ENCODE results near the gene GRAMD1B. TPM values are rescaled to one million over a fixed set of nuclear protein-coding genes. Genes with fewer than 3 reads are reported as not detected.

GRAMD1B gene
- 8.6 and 10.2 TPM in 2 replicates for polyA plus RNA-seq (2013)

GRCh38 chr11:123429913-123430720 lies at the start of gene GRAMD1B:
GRAMD1B (plus strand) TSS chr11:123430269; CDS start chr11:123430793, 524 bp downstream.
- no CpG with 5 or more reads among the region's 57 CpGs for WGBS (ENCODE audit: extremely low coverage, insufficient coverage, insufficient read length)
- Histone ChIP-seq H3K79me2 (ENCODE audit: control insufficient read depth, insufficient read depth, low read length, poor library complexity) (no peaks in the 10 kb centered on the region), H4K12ac (ENCODE audit: low read depth, low read length) (no peak within 1 kb of the TSS), H3K18ac (ENCODE audit: low read length) (no peak within 1 kb of the TSS), H3K4me1 (ENCODE audit: control insufficient read depth in 1 of 2, insufficient read depth in 2 of 2, low read length in 2 of 2) (peaks cover 7 to 9% of the 10 kb centered on the region in 2 experiments), H3K9ac (ENCODE audit: low read length) (no peak within 1 kb of the TSS), H3K4me3 (ENCODE audit: low read depth, low read length) (peak within 1 kb of the TSS; percentile 72), H3K79me1 (ENCODE audit: low read length) (peaks cover 2% of the 10 kb centered on the region), H3K36me3 (ENCODE audit: control insufficient read depth in 1 of 2, insufficient read depth in 2 of 2, low read length in 2 of 2) (no peaks in the 10 kb centered on the region), H3K4ac (ENCODE audit: low read depth, low read length) (no peak within 1 kb of the TSS), H2BK120ac (ENCODE audit: insufficient read depth, low read length, poor library complexity) (no peak within 1 kb of the TSS), H3K4me2 (ENCODE audit: low read length) (peak within 1 kb of the TSS; percentile 81), H3K27ac (ENCODE audit: low read depth, low read length) (no peak within 1 kb of the TSS), H3K27me3 (ENCODE audit: insufficient read depth, low read length) (no peaks in the 10 kb centered on the region), H3K14ac (ENCODE audit: low read length) (peak within 1 kb of the TSS; percentile 14), H4K8ac (ENCODE audit: low read depth, low read length) (peak within 1 kb of the TSS; percentile 39), H2AK5ac (ENCODE audit: low read length) (no peak within 1 kb of the TSS), H3K9me3 (ENCODE audit: insufficient read depth, low read depth, low read length) (no peaks in the 10 kb centered on the region), H3K23ac (ENCODE audit: low read length) (no peak within 1 kb of the TSS), H4K91ac (ENCODE audit: low read depth, low read length) (no peak within 1 kb of the TSS), H2BK5ac (ENCODE audit: low read depth, low read length, poor library complexity) (no peak within 1 kb of the TSS), H2AFZ (ENCODE audit: insufficient read depth, low read length, poor library complexity) (peak within 1 kb of the TSS; percentile 21), H2BK12ac (ENCODE audit: low read length) (no peak within 1 kb of the TSS)
- DNase-seq: peak; percentile 16 to 47

- H3K4me1 ChIP-seq (ENCODE audit: control insufficient read depth in 1 of 2, insufficient read depth in 2 of 2, low read length in 2 of 2): peaks cover 8 to 10% of the 10 kb centered on the region in 2 experiments
- H3K9me3 ChIP-seq (ENCODE audit: insufficient read depth, low read depth, low read length): no peaks in the 10 kb centered on the region
- H3K4me3 ChIP-seq (ENCODE audit: low read depth, low read length): no peak overlapping the region
- H2BK12ac ChIP-seq (ENCODE audit: low read length): no peak overlapping the region
- no peak overlapping the region for H2BK120ac ChIP-seq (ENCODE audit: insufficient read depth, low read length, poor library complexity)
- no peak overlapping the region for H4K8ac ChIP-seq (ENCODE audit: low read depth, low read length)
- H3K27ac ChIP-seq (ENCODE audit: low read depth, low read length): no peak overlapping the region
- DNase-seq: no peak
- H3K9ac ChIP-seq (ENCODE audit: low read length): no peak overlapping the region
- no peak overlapping the region for H2BK5ac ChIP-seq (ENCODE audit: low read depth, low read length, poor library complexity)
- H4K12ac ChIP-seq (ENCODE audit: low read depth, low read length): no peak overlapping the region
- H3K23ac ChIP-seq (ENCODE audit: low read length): no peak overlapping the region
- no peak overlapping the region for H3K4ac ChIP-seq (ENCODE audit: low read depth, low read length)
- H2AK5ac ChIP-seq (ENCODE audit: low read length): no peak overlapping the region
- no peak overlapping the region for H3K4me2 ChIP-seq (ENCODE audit: low read length)
- no peak overlapping the region for H3K18ac ChIP-seq (ENCODE audit: low read length)
- H3K79me1 ChIP-seq (ENCODE audit: low read length): peaks cover 4% of the 10 kb centered on the region
- H3K14ac ChIP-seq (ENCODE audit: low read length): no peak overlapping the region
- WGBS (ENCODE audit: extremely low coverage, insufficient coverage, insufficient read length): no CpG with 5 or more reads among the region's 5 CpGs
- H3K36me3 ChIP-seq (ENCODE audit: control insufficient read depth in 1 of 2, insufficient read depth in 2 of 2, low read length in 2 of 2): no peaks in the 10 kb centered on the region
- H4K91ac ChIP-seq (ENCODE audit: low read depth, low read length): no peak overlapping the region
- H2AFZ ChIP-seq (ENCODE audit: insufficient read depth, low read length, poor library complexity): no peak overlapping the region
- no peaks in the 10 kb centered on the region for H3K79me2 ChIP-seq (ENCODE audit: control insufficient read depth, insufficient read depth, low read length, poor library complexity)
- no peaks in the 10 kb centered on the region for H3K27me3 ChIP-seq (ENCODE audit: insufficient read depth, low read length)
These were observed 48.9 kb upstream of the GRAMD1B start for GRCh38 chr11:123381149-123381548.

GRCh38 chr11:123381817-123382554 lies 48.1 kb upstream of the GRAMD1B start:
- Histone ChIP-seq H3K4me2 (ENCODE audit: low read length) (no peak overlapping the region), H2BK120ac (ENCODE audit: insufficient read depth, low read length, poor library complexity) (no peak overlapping the region), H3K9ac (ENCODE audit: low read length) (no peak overlapping the region), H3K36me3 (ENCODE audit: control insufficient read depth in 1 of 2, insufficient read depth in 2 of 2, low read length in 2 of 2) (no peaks in the 10 kb centered on the region), H3K79me2 (ENCODE audit: control insufficient read depth, insufficient read depth, low read length, poor library complexity) (no peaks in the 10 kb centered on the region), H3K23ac (ENCODE audit: low read length) (no peak overlapping the region), H3K14ac (ENCODE audit: low read length) (no peak overlapping the region), H4K91ac (ENCODE audit: low read depth, low read length) (no peak overlapping the region), H2AFZ (ENCODE audit: insufficient read depth, low read length, poor library complexity) (no peak overlapping the region), H3K27me3 (ENCODE audit: insufficient read depth, low read length) (no peaks in the 10 kb centered on the region), H2BK12ac (ENCODE audit: low read length) (no peak overlapping the region), H3K27ac (ENCODE audit: low read depth, low read length) (no peak overlapping the region), H4K8ac (ENCODE audit: low read depth, low read length) (no peak overlapping the region), H3K4me3 (ENCODE audit: low read depth, low read length) (no peak overlapping the region), H3K4me1 (ENCODE audit: control insufficient read depth in 1 of 2, insufficient read depth in 2 of 2, low read length in 2 of 2) (peaks cover 11 to 14% of the 10 kb centered on the region in 2 experiments), H3K79me1 (ENCODE audit: low read length) (peaks cover 4% of the 10 kb centered on the region), H3K18ac (ENCODE audit: low read length) (no peak overlapping the region), H3K9me3 (ENCODE audit: insufficient read depth, low read depth, low read length) (no peaks in the 10 kb centered on the region), H2AK5ac (ENCODE audit: low read length) (no peak overlapping the region), H3K4ac (ENCODE audit: low read depth, low read length) (no peak overlapping the region), H2BK5ac (ENCODE audit: low read depth, low read length, poor library complexity) (no peak overlapping the region), H4K12ac (ENCODE audit: low read depth, low read length) (no peak overlapping the region)
- WGBS (ENCODE audit: extremely low coverage, insufficient coverage, insufficient read length): no CpG with 5 or more reads among the region's 4 CpGs
- no peak for DNase-seq

GRCh38 chr11:123382555-123383074 lies 47.5 kb upstream of the GRAMD1B start:
- H3K79me2 ChIP-seq (ENCODE audit: control insufficient read depth, insufficient read depth, low read length, poor library complexity): no peaks in the 10 kb centered on the region
- no peak overlapping the region for H2BK5ac ChIP-seq (ENCODE audit: low read depth, low read length, poor library complexity)
- no peak overlapping the region for H4K91ac ChIP-seq (ENCODE audit: low read depth, low read length)
- H3K27me3 ChIP-seq (ENCODE audit: insufficient read depth, low read length): no peaks in the 10 kb centered on the region
- no peak overlapping the region for H2BK120ac ChIP-seq (ENCODE audit: insufficient read depth, low read length, poor library complexity)
- H2BK12ac ChIP-seq (ENCODE audit: low read length): no peak overlapping the region
- no peak for DNase-seq
- no peak overlapping the region for H3K4me2 ChIP-seq (ENCODE audit: low read length)
- no peak overlapping the region for H3K18ac ChIP-seq (ENCODE audit: low read length)
- H3K4me3 ChIP-seq (ENCODE audit: low read depth, low read length): no peak overlapping the region
- H3K36me3 ChIP-seq (ENCODE audit: control insufficient read depth in 1 of 2, insufficient read depth in 2 of 2, low read length in 2 of 2): no peaks in the 10 kb centered on the region
- peaks cover 11 to 13% of the 10 kb centered on the region in 2 experiments for H3K4me1 ChIP-seq (ENCODE audit: control insufficient read depth in 1 of 2, insufficient read depth in 2 of 2, low read length in 2 of 2)
- 100% methylated on average over 1 of the region's 3 CpGs for WGBS (ENCODE audit: extremely low coverage, insufficient coverage, insufficient read length)
- no peak overlapping the region for H4K12ac ChIP-seq (ENCODE audit: low read depth, low read length)
- no peak overlapping the region for H3K9ac ChIP-seq (ENCODE audit: low read length)
- H2AFZ ChIP-seq (ENCODE audit: insufficient read depth, low read length, poor library complexity): no peak overlapping the region
- H3K79me1 ChIP-seq (ENCODE audit: low read length): peaks cover 6% of the 10 kb centered on the region
- no peak overlapping the region for H2AK5ac ChIP-seq (ENCODE audit: low read length)
- no peaks in the 10 kb centered on the region for H3K9me3 ChIP-seq (ENCODE audit: insufficient read depth, low read depth, low read length)
- H3K14ac ChIP-seq (ENCODE audit: low read length): no peak overlapping the region
- H3K27ac ChIP-seq (ENCODE audit: low read depth, low read length): no peak overlapping the region
- no peak overlapping the region for H4K8ac ChIP-seq (ENCODE audit: low read depth, low read length)
- H3K4ac ChIP-seq (ENCODE audit: low read depth, low read length): no peak overlapping the region
- H3K23ac ChIP-seq (ENCODE audit: low read length): no peak overlapping the region
